Erythroblast (primary cell): ENCODE results near the gene ESF1.

Source experiments
- DNase-seq, 2 experiments: peaks; one replicate each; lab custom pipeline; 2025; lab: John Stamatoyannopoulos, UW
- GATA1 ChIP-seq: IDR thresholded peaks from 2 replicates; pipeline ENCODE4 v1.6.1; 2011; ENCODE audit warnings: low read depth, mild to moderate bottlenecking, control low read depth, low read length, moderate library complexity
- POLR2A ChIP-seq: IDR thresholded peaks from 2 replicates; pipeline ENCODE4 v1.6.1; 2011; ENCODE audit warnings: mild to moderate bottlenecking, low read length

Gene ESF1, protein sequence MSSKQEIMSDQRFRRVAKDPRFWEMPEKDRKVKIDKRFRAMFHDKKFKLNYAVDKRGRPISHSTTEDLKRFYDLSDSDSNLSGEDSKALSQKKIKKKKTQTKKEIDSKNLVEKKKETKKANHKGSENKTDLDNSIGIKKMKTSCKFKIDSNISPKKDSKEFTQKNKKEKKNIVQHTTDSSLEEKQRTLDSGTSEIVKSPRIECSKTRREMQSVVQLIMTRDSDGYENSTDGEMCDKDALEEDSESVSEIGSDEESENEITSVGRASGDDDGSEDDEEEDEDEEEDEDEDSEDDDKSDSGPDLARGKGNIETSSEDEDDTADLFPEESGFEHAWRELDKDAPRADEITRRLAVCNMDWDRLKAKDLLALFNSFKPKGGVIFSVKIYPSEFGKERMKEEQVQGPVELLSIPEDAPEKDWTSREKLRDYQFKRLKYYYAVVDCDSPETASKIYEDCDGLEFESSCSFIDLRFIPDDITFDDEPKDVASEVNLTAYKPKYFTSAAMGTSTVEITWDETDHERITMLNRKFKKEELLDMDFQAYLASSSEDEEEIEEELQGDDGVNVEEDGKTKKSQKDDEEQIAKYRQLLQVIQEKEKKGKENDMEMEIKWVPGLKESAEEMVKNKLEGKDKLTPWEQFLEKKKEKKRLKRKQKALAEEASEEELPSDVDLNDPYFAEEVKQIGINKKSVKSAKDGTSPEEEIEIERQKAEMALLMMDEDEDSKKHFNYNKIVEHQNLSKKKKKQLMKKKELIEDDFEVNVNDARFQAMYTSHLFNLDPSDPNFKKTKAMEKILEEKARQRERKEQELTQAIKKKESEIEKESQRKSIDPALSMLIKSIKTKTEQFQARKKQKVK

DNA sequence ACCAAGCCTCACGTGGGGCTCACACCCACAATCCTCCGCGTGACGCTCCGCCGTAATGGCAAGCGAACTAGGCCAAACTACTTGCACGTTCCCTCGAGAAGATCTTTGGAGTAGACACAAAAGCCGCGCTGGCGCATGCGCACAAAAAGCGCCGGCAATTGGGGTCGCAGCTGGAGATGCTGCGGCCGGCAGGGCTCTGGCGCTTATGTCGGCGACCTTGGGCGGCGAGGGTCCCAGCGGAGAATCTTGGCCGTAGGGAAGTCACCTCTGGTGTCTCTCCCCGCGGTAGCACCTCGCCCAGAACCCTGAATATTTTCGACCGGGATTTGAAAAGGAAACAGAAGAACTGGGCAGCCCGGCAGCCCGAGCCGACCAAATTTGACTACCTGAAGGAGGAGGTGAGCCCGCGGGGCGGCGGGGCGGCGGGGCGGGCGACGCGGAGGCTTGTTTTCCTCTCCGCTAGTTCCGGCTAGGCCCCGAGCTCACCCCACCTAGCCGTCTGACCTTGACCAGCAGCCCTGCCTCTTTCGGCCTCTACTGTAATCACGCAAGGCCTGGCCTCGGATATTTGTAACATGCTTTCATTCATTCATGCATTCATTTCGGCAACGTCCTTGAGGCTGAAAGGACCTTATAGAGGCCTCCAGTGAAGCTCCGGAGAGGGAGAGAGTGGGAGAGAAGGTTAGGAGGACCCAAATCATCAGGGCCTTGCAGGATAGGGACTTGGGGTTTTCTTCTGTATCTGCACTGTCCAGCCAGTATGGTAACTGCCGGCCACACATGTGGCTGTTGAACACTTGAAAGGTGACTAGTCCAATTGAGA is at the start of gene ESF1, which contains the start of gene NDUFAF5:
Gene ESF1, minus strand, starts transcription at position 27 of the 823 bp plus-strand sequence. CDS start 1,779 bp downstream, outside the sequence.
Gene NDUFAF5, plus strand, starts transcription at position 136 of the 823 bp plus-strand sequence. Its CDS starts 41 bp downstream, at position 177.
- DNase-seq: peak; percentile 95 to 96
- no peak for TF ChIP-seq GATA1
- peak; percentile 85 for TF ChIP-seq POLR2A

DNA sequence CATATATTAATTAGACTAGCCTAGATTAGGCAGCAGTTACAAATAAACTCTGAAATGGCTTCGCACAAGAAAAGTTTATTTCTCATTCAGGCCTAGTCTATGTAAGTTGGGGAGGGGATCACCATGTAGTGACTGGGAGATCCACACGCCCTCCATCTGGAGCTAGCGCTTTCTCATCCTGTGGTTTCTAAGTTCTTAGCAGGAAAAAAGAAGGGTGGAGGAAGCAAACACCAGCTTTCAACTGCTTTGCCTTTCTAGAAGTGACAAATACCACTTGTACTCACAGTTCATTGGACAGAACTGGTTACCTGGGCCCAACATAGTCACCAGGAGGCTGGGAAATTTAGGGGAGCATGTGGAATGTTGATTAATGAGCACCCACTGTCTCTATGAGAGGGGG is 46.8 kb upstream of the ESF1 start:
- TF ChIP-seq POLR2A (no peak), GATA1 (no peak)
- no peak for DNase-seq

DNA sequence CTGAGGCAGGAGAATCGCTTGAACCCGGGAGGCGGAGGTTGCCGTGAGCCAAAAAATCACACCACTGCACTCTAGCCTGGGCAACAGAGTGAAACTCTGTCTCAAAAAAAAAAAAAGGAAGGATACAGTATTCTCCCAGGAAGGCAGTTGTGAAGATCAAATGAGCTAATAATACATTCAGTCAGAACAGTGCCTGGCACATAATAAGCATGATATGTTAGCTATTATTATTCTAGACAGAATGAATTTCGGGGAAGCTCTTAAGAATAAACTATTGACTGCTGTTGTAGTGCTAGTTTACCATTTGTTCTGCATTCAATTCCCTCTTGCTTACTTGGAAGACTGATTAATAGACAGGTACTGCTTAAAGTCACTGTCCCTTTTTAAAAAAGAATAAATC is 40.7 kb upstream of the ESF1 start:
- DNase-seq: no peak
- TF ChIP-seq POLR2A: no peak
- no peak for TF ChIP-seq GATA1

DNA sequence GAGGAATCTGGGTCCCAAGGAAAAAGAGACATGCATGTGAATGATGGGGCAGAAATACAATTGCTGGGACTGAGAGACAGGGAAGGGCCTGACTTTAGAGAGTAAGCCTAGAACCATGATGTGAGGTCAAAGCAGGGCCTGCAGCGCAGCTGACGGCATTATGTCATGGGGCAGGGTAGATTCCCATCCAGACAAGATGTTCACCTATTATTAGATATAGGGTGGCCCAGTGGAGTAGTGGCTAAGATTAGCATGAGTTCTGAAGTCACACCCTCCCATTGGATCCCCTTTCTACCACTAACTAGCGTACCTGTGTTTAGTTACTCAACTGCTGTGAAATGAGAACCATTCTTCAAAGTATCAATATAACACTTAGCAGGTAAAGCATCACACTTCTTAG is 39.7 kb upstream of the ESF1 start:
- TF ChIP-seq GATA1 (no peak), POLR2A (no peak)
- no peak for DNase-seq

DNA sequence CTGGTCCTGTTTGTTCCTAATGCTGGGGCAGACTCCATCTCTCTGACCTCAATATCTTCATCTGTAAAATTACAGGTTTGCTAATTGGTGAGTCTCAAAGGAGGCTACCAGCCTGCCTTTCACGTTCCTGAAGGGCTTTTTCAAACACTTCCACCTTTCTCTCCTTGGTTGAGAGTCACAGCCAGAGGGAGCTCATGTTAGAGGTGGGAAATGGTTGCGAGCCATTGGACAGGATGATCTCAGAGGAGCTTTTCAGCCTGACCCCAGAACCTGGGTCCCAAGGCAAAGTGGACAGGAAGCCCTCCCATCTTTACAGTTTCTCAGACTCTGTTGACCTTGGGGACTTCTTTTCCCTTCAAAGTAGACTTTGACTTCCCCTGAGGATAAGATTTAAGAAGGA is 37.7 kb upstream of the ESF1 start:
- DNase-seq: no peak
- no peak for TF ChIP-seq POLR2A
- no peak for TF ChIP-seq GATA1

DNA sequence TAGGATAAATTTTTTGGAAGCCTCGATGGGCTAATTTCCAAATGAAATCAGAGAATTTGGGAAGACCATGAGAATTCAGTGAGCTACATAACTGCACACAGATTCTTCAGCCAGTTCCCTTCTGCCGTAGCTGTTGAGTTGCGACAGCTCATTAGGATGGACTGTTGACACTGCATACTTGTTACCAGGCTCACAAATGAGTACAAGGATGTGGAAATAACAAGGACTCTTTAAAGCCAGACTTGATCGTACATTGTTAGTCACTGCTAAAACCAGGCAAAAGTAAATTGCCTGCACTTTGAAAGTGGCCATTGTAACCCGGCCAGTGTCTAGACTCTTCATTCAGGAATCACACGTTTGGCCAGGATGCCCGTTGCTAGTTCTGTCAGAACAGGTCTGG is 37.2 kb upstream of the ESF1 start:
- TF ChIP-seq GATA1 (no peak), POLR2A (no peak)
- no peak for DNase-seq

DNA sequence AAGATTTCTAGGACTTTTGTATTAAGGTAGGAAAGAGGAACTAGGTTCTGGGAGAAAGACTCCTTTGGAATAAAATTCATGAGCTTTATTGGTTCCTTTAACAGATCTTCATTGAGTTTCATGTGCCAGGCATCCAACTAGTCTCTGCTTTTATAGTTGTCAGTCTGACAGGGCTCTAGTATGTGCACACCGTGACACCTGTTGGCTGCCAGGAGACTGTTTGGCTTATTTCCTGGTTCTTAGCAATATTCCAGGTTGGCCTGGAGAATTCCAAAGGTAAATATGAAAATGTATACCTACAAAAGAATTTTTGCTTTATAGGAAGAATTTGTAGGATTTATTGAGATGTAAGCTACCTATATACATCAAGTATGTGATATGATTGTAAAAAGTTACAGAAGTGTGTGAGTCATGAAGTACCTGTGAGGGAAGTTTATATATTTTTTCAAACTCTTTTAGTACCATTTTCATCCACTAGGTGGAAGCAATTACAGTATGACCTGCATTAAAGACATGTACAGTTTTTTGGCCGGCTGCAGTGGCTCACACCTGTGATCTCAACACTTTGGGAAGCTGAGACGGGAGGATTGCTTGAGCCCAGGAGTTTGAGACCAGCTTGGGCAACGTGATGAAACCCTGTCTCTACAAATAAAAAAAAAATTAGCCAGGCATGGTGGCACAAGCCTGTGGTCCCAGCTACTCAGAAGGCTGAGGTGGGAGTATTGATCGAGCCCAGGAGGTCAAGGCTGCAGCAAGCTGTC is 35.3 kb upstream of the ESF1 start:
- peak; percentile 40 to 60 for DNase-seq
- TF ChIP-seq GATA1 (no peak), POLR2A (no peak)

DNA sequence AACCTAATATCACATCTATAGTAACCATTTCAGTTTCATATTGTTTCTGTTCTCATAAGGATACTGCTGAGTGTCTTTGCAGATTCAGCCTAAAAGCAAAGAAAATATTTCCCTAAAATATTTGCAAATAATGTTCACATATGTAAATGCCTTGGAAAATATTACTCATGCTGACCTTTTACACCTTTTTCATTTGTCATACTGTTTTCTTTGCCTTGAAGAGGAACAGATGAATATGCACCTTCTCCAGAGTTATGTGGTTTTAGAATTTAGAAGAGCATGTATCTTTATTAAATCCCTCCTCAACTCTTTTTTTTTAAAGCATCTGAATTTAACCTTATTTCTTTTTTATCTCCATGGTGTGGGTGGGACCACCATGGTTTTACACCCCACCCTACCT is 32.6 kb upstream of the ESF1 start:
- TF ChIP-seq GATA1 (no peak), POLR2A (no peak)
- DNase-seq: no peak

DNA sequence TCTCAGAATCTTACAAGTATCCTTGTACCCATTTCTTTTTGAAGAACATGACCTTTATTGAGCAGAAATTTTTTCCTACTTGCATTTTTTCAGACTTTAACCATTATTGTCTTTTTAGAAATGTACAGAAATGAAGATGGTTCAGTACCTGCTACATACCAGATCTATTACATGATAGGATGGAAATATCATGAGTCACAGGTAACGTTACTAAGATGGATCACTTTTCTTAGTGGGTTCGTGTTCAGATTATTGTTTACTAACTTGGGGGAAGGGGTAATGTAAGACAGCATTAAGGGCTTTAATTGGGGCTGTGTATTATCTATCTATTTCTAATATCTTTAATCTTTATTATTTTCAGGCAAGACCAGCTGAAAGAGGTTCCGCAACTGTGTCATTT is 32.0 kb upstream of the ESF1 start:
- no peak for DNase-seq

DNA sequence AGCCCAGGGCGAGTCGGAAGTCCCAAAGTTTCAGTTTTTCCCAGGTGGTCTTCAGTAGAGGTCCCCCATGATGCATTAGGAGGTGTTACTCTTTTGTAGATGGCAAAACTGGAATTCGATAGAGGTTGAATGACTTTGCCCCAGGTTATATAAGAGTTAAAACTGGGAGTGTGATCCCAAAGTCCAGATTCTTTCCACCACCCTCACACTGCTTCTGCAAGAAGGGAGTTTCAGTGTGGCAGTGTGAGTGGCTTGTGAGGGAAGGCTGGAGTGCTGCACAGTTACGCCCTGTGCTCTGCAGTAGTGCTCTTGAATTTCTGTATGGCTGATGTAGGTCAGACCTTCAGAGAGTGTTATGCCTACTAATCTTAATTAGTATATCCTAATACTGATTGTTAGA is 30.0 kb upstream of the ESF1 start:
- no peak for TF ChIP-seq POLR2A
- no peak for TF ChIP-seq GATA1
- DNase-seq: no peak

More for the DNA sequence above, 32.0 kb upstream of the ESF1 start:
- TF ChIP-seq GATA1: no peak
- TF ChIP-seq POLR2A: no peak

DNA sequence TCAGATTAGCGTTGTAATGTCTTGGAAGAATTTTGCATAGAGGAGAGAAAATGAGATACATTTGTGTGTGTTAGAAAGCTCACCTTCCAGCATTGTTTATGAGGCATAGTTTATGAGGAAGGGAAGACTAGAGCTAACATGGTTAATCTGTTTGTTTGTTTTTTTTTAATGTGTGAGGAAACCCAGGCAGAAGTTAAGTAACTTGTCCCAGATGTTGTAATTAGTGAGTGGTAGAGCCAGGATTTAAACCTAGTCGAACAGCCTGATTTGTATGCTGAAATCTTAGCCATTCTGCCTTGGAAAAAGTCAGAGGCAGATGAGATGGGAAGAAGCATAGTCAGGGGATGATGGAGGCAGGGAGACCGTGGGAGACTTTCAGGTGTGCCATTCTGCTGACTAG is 29.2 kb upstream of the ESF1 start:
- no peak for TF ChIP-seq GATA1
- TF ChIP-seq POLR2A: no peak
- no peak for DNase-seq

DNA sequence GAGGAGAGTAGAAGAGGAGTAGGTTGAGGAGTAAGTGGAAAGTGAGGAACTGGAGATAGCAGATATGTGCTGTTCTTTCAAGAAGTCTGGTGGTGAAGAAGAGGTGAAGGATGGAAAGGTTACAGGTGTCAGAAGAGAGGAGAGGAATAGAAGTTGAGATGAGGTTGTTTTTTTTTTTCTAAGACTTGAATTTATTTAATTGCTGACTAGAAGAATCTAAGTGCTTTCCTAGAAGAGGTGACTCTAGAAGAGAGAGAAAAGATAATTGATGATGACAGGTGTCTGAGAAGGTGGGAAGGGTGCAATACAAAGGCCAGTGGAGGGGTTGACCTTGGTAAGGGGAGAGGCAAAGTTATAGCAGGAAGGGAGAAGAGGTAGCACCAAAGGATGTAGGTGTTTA is 25.7 kb upstream of the ESF1 start:
- TF ChIP-seq POLR2A: no peak
- TF ChIP-seq GATA1: no peak
- DNase-seq: no peak

DNA sequence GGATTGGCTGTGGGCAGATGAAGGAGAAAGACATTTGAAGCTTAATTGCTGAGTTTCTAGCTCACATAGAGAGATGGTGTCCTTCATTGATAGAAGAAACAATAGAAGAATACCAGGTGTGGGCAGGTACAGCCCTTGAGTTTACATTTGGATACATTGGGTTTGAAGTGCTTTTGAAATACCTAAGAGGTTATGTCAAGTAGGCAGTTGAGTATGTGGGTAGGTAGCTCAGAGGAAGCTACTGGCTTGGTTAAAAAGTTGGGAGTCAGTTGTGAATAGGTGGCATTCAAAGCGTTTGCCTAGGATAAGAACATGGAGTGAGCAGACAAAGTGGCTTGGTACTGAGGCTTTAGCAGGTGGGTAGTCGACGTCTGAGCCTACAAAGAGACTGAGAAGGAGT is 25.1 kb upstream of the ESF1 start:
- TF ChIP-seq POLR2A: no peak
- no peak for TF ChIP-seq GATA1
- DNase-seq: no peak
